ENCODE results near the gene FAM156B. TPM values are rescaled to one million over a fixed set of nuclear protein-coding genes. Genes with fewer than 3 reads are reported as not detected.
A peak's percentile ranks its signal among the peaks of the same experiment; 100 is the strongest.
"Not testable (repeated sequence)": the region's sequence is repeated elsewhere in the genome, so short reads cannot be mapped to it uniquely, and the experiment has no call there.

The FAM156B gene
- total RNA-seq, 6 experiments from 2014 or later = 2.6 to 12.4 (median 4.0) TPM

DNA sequence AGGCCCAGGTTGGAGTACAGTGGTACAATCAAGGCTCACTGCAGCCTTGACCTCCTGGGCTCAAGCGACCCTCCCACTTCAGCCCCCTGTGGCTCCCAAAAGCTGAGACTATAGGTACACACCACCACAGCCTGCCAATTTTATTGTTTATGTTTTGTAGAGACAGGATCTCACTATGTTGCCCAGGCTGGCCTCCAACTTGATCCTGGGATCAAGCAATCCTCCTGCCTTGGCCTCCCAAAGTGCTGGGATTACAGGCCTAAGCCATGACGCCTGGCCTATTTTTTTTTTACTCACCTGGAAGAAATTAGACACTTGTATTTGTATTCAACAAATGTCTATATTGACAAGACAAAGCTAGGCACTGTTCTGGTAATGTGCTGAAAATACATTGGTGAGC is 36.1 kb downstream of the FAM156B start:
- DNase-seq (no peak), ATAC-seq (no peak)

DNA sequence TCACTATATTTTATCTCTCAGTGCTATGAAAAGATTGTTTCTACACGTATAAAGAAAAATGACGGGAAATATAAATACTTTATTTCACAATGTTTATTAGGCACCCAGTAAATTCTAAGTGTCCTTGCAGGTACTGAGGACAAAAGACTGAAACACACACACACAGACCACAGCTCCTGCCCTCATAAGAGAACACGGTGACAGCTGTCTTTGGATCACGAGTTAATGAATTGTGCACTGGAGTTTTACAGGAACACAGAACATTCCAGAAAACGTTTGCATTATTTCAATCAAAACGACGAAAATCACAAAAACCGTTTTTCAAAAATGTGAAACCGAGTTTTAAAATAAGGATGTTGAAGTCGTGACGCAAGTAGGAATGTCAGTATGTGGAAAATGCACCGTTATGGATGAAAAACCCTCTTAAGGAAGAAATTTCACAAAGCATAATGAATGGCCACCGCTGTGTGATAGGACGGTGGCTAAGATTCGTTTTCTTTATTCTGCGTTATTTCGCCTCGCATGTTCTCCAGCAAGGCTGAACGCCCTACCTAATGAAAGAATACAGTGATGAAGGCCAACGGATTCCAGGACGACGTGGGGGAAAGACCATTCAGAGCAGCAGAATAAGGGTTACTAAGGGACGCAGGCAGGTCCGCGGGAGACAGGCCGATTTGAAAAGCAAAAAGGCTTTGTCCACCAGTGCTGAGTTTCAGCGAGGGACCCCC is 37.0 kb downstream of the FAM156B start:
- no peak for DNase-seq
- Histone ChIP-seq H3K4me3 (peak overlapping the region; percentile 71 to 86 (median 73)), H3K27ac (peak overlapping the region; percentile 88 to 96 (median 90)), H3K9me3 (no peaks in the 10 kb centered on the region), H3K4me1 (peaks cover 0 to 6% (median 0%) of the 10 kb centered on the region in 4 donors), H3K27me3 (no peaks in the 10 kb centered on the region), H3K36me3 (no peaks in the 10 kb centered on the region)
- no peak for ATAC-seq
- 5% methylated on average over 25 of the region's 27 CpGs for WGBS (ENCODE audit: insufficient coverage, low coverage, low lambda C conversion rate, missing lambda C conversion rate)
- TF ChIP-seq, protein P1, sequence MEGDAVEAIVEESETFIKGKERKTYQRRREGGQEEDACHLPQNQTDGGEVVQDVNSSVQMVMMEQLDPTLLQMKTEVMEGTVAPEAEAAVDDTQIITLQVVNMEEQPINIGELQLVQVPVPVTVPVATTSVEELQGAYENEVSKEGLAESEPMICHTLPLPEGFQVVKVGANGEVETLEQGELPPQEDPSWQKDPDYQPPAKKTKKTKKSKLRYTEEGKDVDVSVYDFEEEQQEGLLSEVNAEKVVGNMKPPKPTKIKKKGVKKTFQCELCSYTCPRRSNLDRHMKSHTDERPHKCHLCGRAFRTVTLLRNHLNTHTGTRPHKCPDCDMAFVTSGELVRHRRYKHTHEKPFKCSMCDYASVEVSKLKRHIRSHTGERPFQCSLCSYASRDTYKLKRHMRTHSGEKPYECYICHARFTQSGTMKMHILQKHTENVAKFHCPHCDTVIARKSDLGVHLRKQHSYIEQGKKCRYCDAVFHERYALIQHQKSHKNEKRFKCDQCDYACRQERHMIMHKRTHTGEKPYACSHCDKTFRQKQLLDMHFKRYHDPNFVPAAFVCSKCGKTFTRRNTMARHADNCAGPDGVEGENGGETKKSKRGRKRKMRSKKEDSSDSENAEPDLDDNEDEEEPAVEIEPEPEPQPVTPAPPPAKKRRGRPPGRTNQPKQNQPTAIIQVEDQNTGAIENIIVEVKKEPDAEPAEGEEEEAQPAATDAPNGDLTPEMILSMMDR (IDR thresholded peaks at IDR 0.05) = no peak
- no peak for TF ChIP-seq POLR2A (IDR thresholded peaks at IDR 0.05)
- intact Hi-C loops (cut with DNase I) = no loop called here

More for the DNA sequence above, 36.1 kb downstream of the FAM156B start:
- intact Hi-C loops (cut with DNase I) = no loop called here
- Histone ChIP-seq H3K4me3 (no peak overlapping the region), H3K9me3 (no peaks in the 10 kb centered on the region), H3K36me3 (no peaks in the 10 kb centered on the region), H3K27ac (no peak overlapping the region), H3K4me1 (peaks cover 0 to 6% (median 0%) of the 10 kb centered on the region in 4 donors), H3K27me3 (no peaks in the 10 kb centered on the region)
- 78% methylated on average over 2 of the region's 2 CpGs for WGBS (ENCODE audit: insufficient coverage, low coverage, low lambda C conversion rate, missing lambda C conversion rate)
- TF ChIP-seq, protein P1 (IDR thresholded peaks at IDR 0.05) = no peak
- no peak for TF ChIP-seq POLR2A (IDR thresholded peaks at IDR 0.05)

DNA sequence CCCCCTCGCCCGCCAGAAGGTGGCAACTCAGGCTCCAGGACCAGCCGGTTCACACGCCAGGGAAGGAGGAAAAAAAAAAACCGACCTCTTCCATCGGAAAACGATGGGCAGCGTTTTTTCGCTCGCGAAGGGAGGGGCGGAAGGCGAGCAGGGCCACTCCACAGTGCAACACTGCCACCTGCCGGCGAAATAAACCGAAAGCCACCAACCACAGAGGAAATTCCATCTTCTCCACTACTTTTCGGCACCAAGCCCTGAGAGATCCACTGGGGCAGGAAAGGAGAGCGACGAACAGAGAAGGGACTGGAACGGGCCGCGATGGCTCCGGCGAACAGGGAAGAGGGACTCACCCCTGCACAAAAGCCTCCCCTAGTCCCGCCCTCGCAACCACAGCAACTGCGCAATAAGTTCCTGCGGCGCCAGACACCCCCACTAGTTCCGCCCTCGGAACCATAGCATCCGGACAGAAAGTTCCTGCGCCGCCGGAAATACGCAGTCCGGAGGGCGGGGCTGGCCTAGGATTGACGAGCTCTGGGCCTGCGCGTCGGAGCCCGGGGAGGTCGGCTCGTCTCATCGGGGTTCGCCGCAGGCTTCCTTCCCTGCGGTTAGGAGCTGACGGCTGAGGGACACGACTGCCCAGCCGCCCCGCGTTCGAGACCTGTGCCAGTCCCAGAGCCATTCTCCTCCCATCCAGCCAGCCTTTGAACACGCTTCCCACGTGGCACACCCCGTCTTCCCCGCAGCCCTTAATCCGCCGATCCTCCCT is 37.8 kb downstream of the FAM156B start:
- Histone ChIP-seq H3K36me3 (no peaks in the 10 kb centered on the region), H3K27me3 (no peaks in the 10 kb centered on the region), H3K27ac (peak overlapping the region; percentile 88 to 96 (median 90)), H3K9me3 (no peaks in the 10 kb centered on the region), H3K4me1 (peaks cover 0 to 6% (median 0%) of the 10 kb centered on the region in 4 donors), H3K4me3 (peak overlapping the region; percentile 71 to 86 (median 73))
- DNase-seq = peak; percentile 91 to 97 (median 96)
- 0% methylated on average over 42 of the region's 61 CpGs for WGBS (ENCODE audit: insufficient coverage, low coverage, low lambda C conversion rate, missing lambda C conversion rate)
- peak; percentile 83 for TF ChIP-seq POLR2A (IDR thresholded peaks at IDR 0.05)
- TF ChIP-seq, protein P1 (IDR thresholded peaks at IDR 0.05) = peak; percentile 93 to 100 (median 95)
- ATAC-seq = peak; percentile 95 to 96 (median 96)
- intact Hi-C loops (cut with DNase I) = no loop called here

DNA sequence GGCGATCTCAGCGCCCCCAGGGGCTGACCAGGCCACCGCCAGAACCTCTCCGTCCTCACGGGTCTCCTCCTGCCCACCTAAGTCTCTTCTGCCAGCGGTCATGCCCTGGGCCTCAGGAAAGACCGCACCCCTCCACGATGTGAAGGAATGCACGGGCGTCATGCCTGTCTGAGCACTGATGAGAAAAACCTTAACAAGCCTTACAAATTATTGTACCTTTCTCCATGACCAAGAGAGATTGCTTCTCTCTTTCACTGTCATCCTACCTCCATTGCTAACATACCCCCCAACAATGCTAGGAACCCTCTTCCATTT is 38.3 kb downstream of the FAM156B start:
- Histone ChIP-seq H3K27ac (peak overlapping the region; percentile 88 to 96 (median 90)), H3K4me3 (peak overlapping the region; percentile 71 to 86 (median 73))
- H3K9me3 ChIP-seq; H3K36me3 ChIP-seq; intact Hi-C loops (cut with DNase I); H3K4me1 ChIP-seq; H3K27me3 ChIP-seq; DNase-seq: not testable (repeated sequence)
- WGBS (ENCODE audit: insufficient coverage, low coverage, low lambda C conversion rate, missing lambda C conversion rate) = 10% methylated on average over 4 of the region's 10 CpGs
- peak in 1 of 4 donors; percentile 1 for ATAC-seq

DNA sequence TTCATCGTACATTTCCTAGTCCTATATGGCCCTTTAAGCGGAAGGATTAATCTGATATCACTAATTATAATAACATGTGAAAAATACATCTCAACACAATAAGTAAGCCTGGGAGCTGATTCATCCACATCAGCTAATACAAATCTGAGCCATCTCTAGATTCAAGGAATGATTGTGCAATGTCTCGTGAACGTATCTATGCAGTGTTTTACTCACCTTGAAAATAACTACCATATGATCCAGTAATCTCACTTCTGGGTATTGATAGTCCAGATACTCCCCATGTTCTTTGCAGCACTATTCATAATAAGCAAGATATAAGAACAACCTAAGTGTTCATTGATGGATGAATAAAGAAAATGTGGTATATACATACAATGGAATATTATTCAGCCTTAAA is 43.6 kb downstream of the FAM156B start:
- ATAC-seq; DNase-seq; H3K4me1 ChIP-seq; H3K27ac ChIP-seq; H3K9me3 ChIP-seq; H3K4me3 ChIP-seq; H3K36me3 ChIP-seq; H3K27me3 ChIP-seq; intact Hi-C loops (cut with DNase I): not testable (repeated sequence)
- WGBS (ENCODE audit: insufficient coverage, low coverage, low lambda C conversion rate, missing lambda C conversion rate) = no CpG with 5 or more reads among the region's 4 CpGs

DNA sequence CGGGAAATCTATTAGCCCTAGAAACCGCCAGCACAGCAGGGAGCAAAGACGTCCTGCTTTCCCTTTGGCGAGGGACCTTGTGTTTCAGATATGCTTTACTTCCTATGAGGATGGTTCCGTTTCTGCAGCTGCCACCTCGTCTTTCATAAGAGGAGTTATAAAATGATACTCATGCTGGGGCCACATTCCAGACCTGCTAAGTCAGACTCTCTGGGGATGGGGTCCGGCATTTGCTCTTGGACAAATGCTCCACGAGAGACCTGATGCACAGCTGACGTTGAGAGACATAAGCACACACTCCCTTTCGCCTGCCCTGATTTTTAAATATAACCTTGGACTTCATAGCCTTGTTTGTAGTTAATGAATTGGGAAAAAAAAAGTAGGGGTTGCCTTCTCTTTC is 44.6 kb downstream of the FAM156B start:
- H3K4me3 ChIP-seq; H3K27me3 ChIP-seq; H3K36me3 ChIP-seq; DNase-seq; ATAC-seq; H3K9me3 ChIP-seq; intact Hi-C loops (cut with DNase I); H3K27ac ChIP-seq; H3K4me1 ChIP-seq: not testable (repeated sequence)
- WGBS (ENCODE audit: insufficient coverage, low coverage, low lambda C conversion rate, missing lambda C conversion rate) = no CpG with 5 or more reads among the region's 10 CpGs

DNA sequence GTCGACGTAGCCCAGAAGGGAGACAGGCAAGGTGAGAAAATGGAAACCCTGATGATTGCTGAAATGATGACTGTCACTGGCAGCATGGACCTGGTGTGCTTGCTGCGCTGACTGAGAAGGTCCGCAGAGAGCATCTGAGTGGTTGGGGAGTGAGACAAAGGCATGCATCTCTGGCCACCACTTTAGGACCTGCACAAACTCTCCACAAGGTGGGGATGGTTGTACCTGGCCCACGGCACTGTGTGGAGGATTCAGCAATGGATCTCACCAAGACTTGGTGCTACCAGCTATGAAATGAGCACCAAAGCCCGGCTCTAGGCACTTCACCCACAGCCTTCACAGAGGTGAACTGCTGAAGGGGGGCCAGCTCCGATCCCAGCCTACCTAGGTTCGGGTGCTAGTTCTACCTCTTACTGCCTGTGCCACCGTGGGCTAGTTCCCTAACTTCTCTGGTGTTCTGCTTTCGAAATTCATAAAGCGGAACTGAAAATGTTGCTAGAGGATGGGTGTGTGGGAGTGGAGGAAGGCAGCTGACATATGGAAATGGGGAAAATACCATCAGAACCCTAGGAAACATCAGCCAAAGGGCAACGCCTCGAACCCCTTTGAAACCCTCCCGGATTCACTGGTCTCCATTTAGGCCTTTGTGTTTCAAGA is 48.8 kb downstream of the FAM156B start:
- H3K4me1 ChIP-seq; DNase-seq; H3K27ac ChIP-seq; intact Hi-C loops (cut with DNase I); H3K27me3 ChIP-seq; H3K4me3 ChIP-seq; H3K9me3 ChIP-seq; H3K36me3 ChIP-seq: not testable (repeated sequence)
- ATAC-seq = peak in 3 of 4 donors; percentile 24 to 48 (median 38)
- WGBS (ENCODE audit: insufficient coverage, low coverage, low lambda C conversion rate, missing lambda C conversion rate) = no CpG with 5 or more reads among the region's 14 CpGs

DNA sequence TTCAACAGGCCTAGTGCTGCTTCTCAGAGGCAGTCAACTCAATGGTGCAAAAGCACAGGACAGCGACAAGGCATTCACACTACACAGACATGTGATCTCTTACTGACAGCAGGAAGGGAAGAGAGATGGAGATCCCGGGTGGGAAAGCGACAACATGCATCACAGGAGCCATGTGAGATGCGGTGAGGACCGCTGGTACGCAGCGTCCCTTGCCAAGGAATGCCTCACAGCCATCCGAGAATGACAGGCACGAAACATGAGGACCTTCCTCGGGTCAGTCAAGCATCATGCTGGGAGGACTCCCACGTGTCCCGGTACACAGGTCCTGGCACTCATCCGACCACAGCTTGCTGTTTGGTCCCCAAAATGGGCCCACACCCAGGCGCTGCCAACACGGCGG is 50.4 kb downstream of the FAM156B start:
- intact Hi-C loops (cut with DNase I); H3K27me3 ChIP-seq; H3K36me3 ChIP-seq; ATAC-seq; DNase-seq; H3K4me3 ChIP-seq; H3K4me1 ChIP-seq; H3K27ac ChIP-seq; H3K9me3 ChIP-seq: not testable (repeated sequence)
- WGBS (ENCODE audit: insufficient coverage, low coverage, low lambda C conversion rate, missing lambda C conversion rate) = no CpG with 5 or more reads among the region's 16 CpGs
